LNCaP clone FGC (cell line): Measurements from ENCODE around the gene DIPK1A.

Experiments used
- DNase-seq: peaks from one replicate; pipeline ENCODE4 v3.0.0-alpha.2; 2011; ENCODE audit warnings: low read depth
- H3K4me3 ChIP-seq: 2 replicates; pipeline ENCODE4 v1.5.1; 2011; ENCODE audit warnings: mild to moderate bottlenecking, low read depth, low read length, control low read depth
- TF ChIP-seq, protein P1 (sequence below): IDR thresholded peaks from 2 replicates; pipeline ENCODE4 v1.5.1; 2012; ENCODE audit warnings: mild to moderate bottlenecking; ENCODE audit not compliant: control insufficient read depth, insufficient read depth; ENCODE audit errors: extremely low read depth

Gene DIPK1A

DNA sequence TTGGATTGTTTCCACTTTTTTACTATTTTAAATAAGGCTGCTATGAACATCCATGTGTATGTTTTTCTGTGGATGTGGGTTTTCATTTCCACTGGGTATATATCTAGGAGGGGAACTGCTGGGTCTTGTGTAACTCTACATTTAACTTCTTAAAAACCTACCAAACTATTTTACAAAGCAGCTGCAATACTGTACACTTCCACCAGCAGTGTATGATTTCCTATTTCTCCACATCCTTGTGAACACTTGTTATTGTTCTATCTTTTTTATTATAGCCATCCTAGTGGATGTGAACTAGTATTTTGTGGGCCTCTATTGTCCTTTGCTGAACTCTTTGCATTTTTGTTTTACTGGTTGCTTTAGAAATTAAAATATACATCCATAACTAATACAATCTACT, 33.4 kb downstream of the DIPK1A start:
- H3K4me3 ChIP-seq: no peak overlapping the region

GRCh38 chr1:92926873-92927272, 34.4 kb downstream of the DIPK1A start:
- H3K4me3 ChIP-seq: no peak overlapping the region
- DNase-seq: no peak
- TF ChIP-seq, protein P1, sequence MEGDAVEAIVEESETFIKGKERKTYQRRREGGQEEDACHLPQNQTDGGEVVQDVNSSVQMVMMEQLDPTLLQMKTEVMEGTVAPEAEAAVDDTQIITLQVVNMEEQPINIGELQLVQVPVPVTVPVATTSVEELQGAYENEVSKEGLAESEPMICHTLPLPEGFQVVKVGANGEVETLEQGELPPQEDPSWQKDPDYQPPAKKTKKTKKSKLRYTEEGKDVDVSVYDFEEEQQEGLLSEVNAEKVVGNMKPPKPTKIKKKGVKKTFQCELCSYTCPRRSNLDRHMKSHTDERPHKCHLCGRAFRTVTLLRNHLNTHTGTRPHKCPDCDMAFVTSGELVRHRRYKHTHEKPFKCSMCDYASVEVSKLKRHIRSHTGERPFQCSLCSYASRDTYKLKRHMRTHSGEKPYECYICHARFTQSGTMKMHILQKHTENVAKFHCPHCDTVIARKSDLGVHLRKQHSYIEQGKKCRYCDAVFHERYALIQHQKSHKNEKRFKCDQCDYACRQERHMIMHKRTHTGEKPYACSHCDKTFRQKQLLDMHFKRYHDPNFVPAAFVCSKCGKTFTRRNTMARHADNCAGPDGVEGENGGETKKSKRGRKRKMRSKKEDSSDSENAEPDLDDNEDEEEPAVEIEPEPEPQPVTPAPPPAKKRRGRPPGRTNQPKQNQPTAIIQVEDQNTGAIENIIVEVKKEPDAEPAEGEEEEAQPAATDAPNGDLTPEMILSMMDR: no peak

More for the DNA sequence above, 33.4 kb downstream of the DIPK1A start:
- no peak for DNase-seq
- TF ChIP-seq, protein P1: no peak

DNA sequence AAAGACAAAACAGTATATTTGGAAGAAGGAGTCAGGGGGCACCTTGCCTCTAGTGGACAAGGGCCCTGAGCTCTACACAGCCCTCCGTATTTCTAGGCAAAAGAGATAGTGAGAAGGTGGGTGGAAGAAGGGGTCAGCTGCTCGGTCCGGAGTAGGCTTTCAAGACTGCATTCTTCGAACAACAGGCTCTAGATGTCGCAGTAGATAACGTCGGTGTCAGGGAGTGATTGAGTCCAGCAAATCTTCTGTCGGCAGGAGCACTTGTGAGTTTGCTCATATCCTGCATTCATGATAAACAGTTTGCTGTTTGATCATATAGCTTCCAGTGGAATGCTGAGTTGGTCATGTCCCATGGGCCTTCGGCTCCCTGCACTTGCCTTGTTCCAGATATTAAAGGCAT, 36.8 kb downstream of the DIPK1A start:
- DNase-seq: no peak
- H3K4me3 ChIP-seq: no peak overlapping the region
- TF ChIP-seq, protein P1: no peak

DNA sequence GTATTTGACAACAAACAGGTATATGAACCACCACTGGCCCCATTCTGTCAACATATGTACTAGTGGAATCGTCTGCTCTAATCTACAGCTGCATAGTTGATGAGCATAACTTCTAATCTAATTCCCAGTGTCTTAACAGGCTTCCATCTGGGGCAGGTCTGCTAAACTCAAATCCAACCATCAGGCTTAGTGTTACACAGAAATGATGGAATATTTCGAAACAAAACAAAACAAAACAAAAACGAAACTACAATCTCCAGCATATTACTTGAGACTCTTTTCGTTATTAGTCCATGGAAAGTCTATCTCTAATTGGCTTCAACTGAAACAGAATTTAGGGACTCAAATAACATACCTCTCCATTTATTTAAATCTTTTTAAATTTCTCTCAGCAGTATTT, 37.6 kb downstream of the DIPK1A start:
- DNase-seq: no peak
- H3K4me3 ChIP-seq: no peak overlapping the region

DNA sequence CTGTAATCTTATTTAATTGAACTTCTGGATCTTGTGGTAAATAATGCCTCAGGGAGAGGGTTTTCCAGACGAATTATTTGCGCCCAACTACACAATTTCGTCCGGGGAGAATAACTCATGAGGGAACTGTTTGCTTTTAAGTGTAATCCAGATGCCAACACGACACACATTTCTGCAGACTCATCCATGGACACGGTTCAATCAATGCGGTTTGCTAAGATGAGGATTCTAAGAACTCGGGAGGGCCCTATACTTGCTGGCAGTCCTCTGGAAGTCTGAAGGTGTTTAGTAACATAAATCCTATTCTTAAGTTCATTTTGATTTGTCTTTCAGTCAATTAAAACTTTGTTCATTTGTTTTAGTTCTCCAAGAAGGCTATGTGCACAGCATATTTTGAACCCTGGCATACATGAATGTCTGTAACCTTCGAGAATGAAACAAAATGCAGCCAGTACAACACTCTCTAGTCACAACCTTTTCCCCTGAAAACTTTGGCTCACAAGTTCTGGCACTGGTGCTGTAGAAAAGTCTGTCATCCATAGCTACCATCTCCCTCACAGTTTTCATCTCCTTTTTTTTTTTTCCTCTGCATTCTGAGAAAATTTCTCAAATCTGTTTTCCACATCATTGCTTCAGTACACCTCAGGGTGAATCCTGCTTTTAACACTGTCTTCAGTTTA, 38.8 kb downstream of the DIPK1A start:
- TF ChIP-seq, protein P1: no peak
- H3K4me3 ChIP-seq: no peak overlapping the region
- no peak for DNase-seq

More for the DNA sequence above, 37.6 kb downstream of the DIPK1A start:
- TF ChIP-seq, protein P1: no peak

DNA sequence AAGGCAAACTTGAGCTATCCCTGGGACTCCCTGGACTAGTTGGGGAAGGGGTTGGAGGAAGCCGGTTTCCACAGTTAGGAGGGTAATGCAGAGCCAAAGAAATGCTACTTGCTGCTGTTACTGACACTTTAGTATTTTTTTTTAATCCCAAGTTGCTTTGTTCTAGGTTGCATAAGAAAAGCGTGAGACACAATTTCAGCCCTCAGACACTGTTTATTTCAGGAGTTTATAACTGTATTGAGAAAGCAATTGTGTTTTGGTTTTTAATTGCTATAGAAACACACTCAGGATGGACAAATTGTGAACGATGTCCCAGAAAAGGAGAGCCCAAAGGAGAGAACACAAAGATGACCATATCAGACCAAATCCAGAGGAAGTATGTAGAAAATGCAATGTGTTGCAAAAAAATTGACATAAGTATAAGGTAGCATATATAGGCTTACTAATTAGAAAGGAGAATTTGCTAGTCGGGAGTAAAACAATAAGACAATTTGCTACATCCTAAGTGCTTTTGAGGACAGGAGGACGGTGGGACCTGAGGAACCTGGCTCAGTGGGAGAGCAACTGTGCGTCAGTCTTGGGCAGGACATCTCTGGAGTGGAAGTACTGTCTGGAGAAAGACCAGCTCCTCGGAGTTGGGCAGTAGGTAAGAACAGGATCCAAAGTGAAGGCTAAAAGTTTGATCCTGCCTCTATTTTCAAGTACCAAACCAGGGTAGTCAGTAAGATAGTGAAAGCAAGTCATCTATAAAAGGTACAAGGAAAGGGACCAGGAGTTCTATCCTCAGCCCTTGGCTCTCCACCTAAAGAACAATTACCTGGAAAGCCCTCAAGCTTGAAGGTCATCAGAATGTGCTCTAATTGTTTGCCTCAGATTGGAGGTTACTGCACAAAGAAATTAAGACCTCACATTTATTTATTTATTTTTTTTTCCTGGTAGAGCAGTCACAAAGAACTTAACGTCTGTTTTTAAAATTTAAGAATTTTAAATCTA, 39.9 kb downstream of the DIPK1A start:
- no peak overlapping the region for H3K4me3 ChIP-seq
- TF ChIP-seq, protein P1: no peak
- no peak for DNase-seq

DNA sequence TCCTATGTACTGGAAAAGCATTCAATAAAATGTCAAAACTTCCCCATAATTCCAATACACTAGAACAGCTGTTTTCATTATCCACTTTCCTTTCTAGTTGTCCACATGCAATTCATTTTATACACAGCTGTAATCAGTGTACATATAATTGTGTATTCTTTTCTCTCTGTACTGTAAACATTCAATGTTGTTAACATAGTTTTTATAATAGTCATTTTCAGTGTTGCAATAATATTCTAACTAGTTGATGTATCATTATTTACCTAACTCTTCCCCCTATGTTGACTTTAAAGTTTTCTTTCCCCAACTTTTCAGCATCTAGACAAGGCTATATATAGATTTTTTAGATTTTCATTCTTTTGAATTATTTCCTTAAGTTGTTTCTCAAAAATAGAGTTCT, 44.4 kb downstream of the DIPK1A start:
- TF ChIP-seq, protein P1: no peak
- no peak overlapping the region for H3K4me3 ChIP-seq
- no peak for DNase-seq
